Activated CD4-positive, alpha-beta T cell treated with anti-CD3 and anti-CD28 coated beads, Interleukin-2, amount 50 U/mL, for 24 hours (primary cell): ENCODE results near the gene OBSL1.

Experiments
- DNase-seq, 2 donors: peaks; one replicate each; pipeline ENCODE4 v3.0.0-alpha.2; 2020; ENCODE audit warnings: low read depth in 1 of 2, low spot score in 1 of 2

The OBSL1 gene

GRCh38 chr2:219515874-219516629 lies 55.3 kb downstream of the OBSL1 start:
- DNase-seq, result no peak

- no peak for DNase-seq
These were observed 56.5 kb downstream of the OBSL1 start for GRCh38 chr2:219514836-219515235.

- no peak for DNase-seq
These were observed 57.1 kb downstream of the OBSL1 start, which contains the start of gene ASIC4 for GRCh38 chr2:219514196-219514761. ASIC4 (plus strand) TSS chr2:219514482; CDS start chr2:219514725, 243 bp downstream.

- no peak for DNase-seq
These were observed 57.6 kb downstream of the OBSL1 start for GRCh38 chr2:219513787-219514186.

- DNase-seq, result no peak
These were observed 58.7 kb downstream of the OBSL1 start for GRCh38 chr2:219512524-219513216.

- DNase-seq, result no peak
These were observed 59.6 kb downstream of the OBSL1 start for GRCh38 chr2:219511547-219512325.

GRCh38 chr2:219510512-219511135 lies 60.7 kb downstream of the OBSL1 start:
- DNase-seq, result no peak

- peak in 1 of 2 donors; percentile 19 for DNase-seq
These were observed 61.4 kb downstream of the OBSL1 start for GRCh38 chr2:219509780-219510511.

GRCh38 chr2:219508971-219509779 lies 62.2 kb downstream of the OBSL1 start:
- DNase-seq, result no peak

- DNase-seq, result no peak
These were observed 63.0 kb downstream of the OBSL1 start for GRCh38 chr2:219508444-219508734.

- DNase-seq, result no peak
These were observed 63.5 kb downstream of the OBSL1 start for GRCh38 chr2:219507581-219508443.

GRCh38 chr2:219506802-219507526 lies 64.4 kb downstream of the OBSL1 start:
- DNase-seq, result no peak

GRCh38 chr2:219506153-219506801 lies 65.1 kb downstream of the OBSL1 start:
- no peak for DNase-seq

- DNase-seq, result no peak
These were observed 65.8 kb downstream of the OBSL1 start for GRCh38 chr2:219505585-219505984.

GRCh38 chr2:219502618-219503017 lies 68.7 kb downstream of the OBSL1 start:
- DNase-seq, result no peak

GRCh38 chr2:219501849-219502248 lies 69.5 kb downstream of the OBSL1 start:
- no peak for DNase-seq
